ENCODE measurements around the gene RFX2.

- TF ChIP-seq CTCF (IDR thresholded peaks at IDR 0.05): no peak
- TF ChIP-seq POLR2A (IDR thresholded peaks at IDR 0.05): no peak
These were observed 143.4 kb downstream of the RFX2 start for GRCh38 chr19:5966941-5967340.
